Muscle layer of colon (tissue), 2 donors: Measurements from ENCODE around the gene SMKR1.

Experiments used
- H3K27ac ChIP-seq: one replicate; pipeline ENCODE4 v1.7.0; 2013; ENCODE audit warnings: low read depth, mild to moderate bottlenecking, low read length, moderate library complexity
- H3K27me3 ChIP-seq, 2 donors: one replicate each; pipeline ENCODE4 v1.7.0; 2013; ENCODE audit warnings: low read length in 2 of 2, mild to moderate bottlenecking in 2 of 2; ENCODE audit not compliant: insufficient read depth in 2 of 2, control insufficient read depth in 1 of 2
- H3K36me3 ChIP-seq: one replicate; pipeline ENCODE4 v1.7.0; 2013; ENCODE audit warnings: mild to moderate bottlenecking, low read length; ENCODE audit not compliant: insufficient read depth
- H3K4me1 ChIP-seq: one replicate; pipeline ENCODE4 v1.7.0; 2013; ENCODE audit warnings: mild to moderate bottlenecking, low read length; ENCODE audit not compliant: insufficient read depth
- H3K4me3 ChIP-seq, 2 donors: one replicate each; pipeline ENCODE4 v1.7.0; 2013; ENCODE audit warnings: low read length in 2 of 2, low read depth in 1 of 2, mild to moderate bottlenecking in 1 of 2, moderate library complexity in 1 of 2
- H3K9ac ChIP-seq: one replicate; pipeline ENCODE4 v1.7.0; 2013; ENCODE audit warnings: low read length
- H3K9me3 ChIP-seq: one replicate; pipeline ENCODE4 v1.7.0; 2013; ENCODE audit warnings: mild to moderate bottlenecking, low read length
- donor health status: abdominal sarcoma.
- donor health status: Adenocarcinoma of cecum.

Gene SMKR1

GRCh38 chr7:129556607-129557133 is 54.3 kb downstream of the SMKR1 start:
- Histone ChIP-seq H3K4me3 (no peak overlapping the region), H3K4me1 (no peaks in the 10 kb centered on the region), H3K9ac (no peak overlapping the region), H3K27me3 (peaks cover 0 to 8% of the 10 kb centered on the region in 2 donors), H3K36me3 (no peaks in the 10 kb centered on the region), H3K27ac (no peak overlapping the region), H3K9me3 (no peaks in the 10 kb centered on the region)

- no peak overlapping the region for H3K4me3 ChIP-seq
- H3K36me3 ChIP-seq, result no peaks in the 10 kb centered on the region
Observed at GRCh38 chr7:129557686-129558481, 55.6 kb downstream of the SMKR1 start.

GRCh38 chr7:129559564-129559963 is 57.2 kb downstream of the SMKR1 start:
- no peak overlapping the region for H3K27ac ChIP-seq
- H3K36me3 ChIP-seq, result no peaks in the 10 kb centered on the region
- H3K9ac ChIP-seq, result no peak overlapping the region
- H3K27me3 ChIP-seq, result peaks cover 0 to 8% of the 10 kb centered on the region in 2 donors
- H3K4me1 ChIP-seq, result no peaks in the 10 kb centered on the region
- H3K4me3 ChIP-seq, result no peak overlapping the region
- no peaks in the 10 kb centered on the region for H3K9me3 ChIP-seq

More at GRCh38 chr7:129557686-129558481, 55.6 kb downstream of the SMKR1 start:
- H3K27ac ChIP-seq, result no peak overlapping the region
- H3K9me3 ChIP-seq, result no peaks in the 10 kb centered on the region
- H3K9ac ChIP-seq, result no peak overlapping the region
- H3K4me1 ChIP-seq, result no peaks in the 10 kb centered on the region
- H3K27me3 ChIP-seq, result peaks cover 0 to 8% of the 10 kb centered on the region in 2 donors

GRCh38 chr7:129560831-129561230 is 58.5 kb downstream of the SMKR1 start:
- Histone ChIP-seq H3K9me3 (no peaks in the 10 kb centered on the region), H3K27me3 (peaks cover 0 to 8% of the 10 kb centered on the region in 2 donors), H3K9ac (no peak overlapping the region), H3K36me3 (no peaks in the 10 kb centered on the region), H3K4me1 (no peaks in the 10 kb centered on the region), H3K27ac (no peak overlapping the region), H3K4me3 (no peak overlapping the region)

- Histone ChIP-seq H3K4me3 (no peak overlapping the region), H3K9ac (no peak overlapping the region), H3K27ac (no peak overlapping the region), H3K27me3 (peaks cover 0 to 8% of the 10 kb centered on the region in 2 donors), H3K4me1 (no peaks in the 10 kb centered on the region), H3K9me3 (no peaks in the 10 kb centered on the region), H3K36me3 (no peaks in the 10 kb centered on the region)
Observed at GRCh38 chr7:129561677-129562359, 59.5 kb downstream of the SMKR1 start.
